Astrocyte (in vitro differentiated cells and primary cell): ENCODE results near the gene MIOX. TPM values are rescaled to one million over a fixed set of nuclear protein-coding genes. Genes with fewer than 3 reads are reported as not detected.

Experiments
- DNase-seq: peaks from one replicate; pipeline ENCODE4 v3.0.0-alpha.2; 2010; ENCODE audit warnings: low read depth
- FAIRE-seq: peaks from 2 replicates; lab custom pipeline; 2011; peaks lifted over from hg19 to GRCh38; lab: Jason Lieb, UNC
- H2AFZ ChIP-seq: 2 replicates; pipeline ENCODE4 v1.6.0; 2012; ENCODE audit warnings: low read depth, low read length, inconsistent platforms
- H3K27ac ChIP-seq: 2 replicates; pipeline ENCODE4 v1.5.1; 2011; ENCODE audit warnings: low read depth, low read length, inconsistent platforms
- H3K27me3 ChIP-seq: 2 replicates; pipeline ENCODE4 v1.6.0; 2011; ENCODE audit warnings: low read length, inconsistent platforms; ENCODE audit not compliant: insufficient read depth
- H3K36me3 ChIP-seq: 2 replicates; pipeline ENCODE4 v1.5.1; 2011; ENCODE audit warnings: low read length, inconsistent platforms; ENCODE audit not compliant: insufficient read depth
- H3K4me1 ChIP-seq: 2 replicates; pipeline ENCODE4 v1.5.1; 2011; ENCODE audit warnings: low read length, inconsistent platforms; ENCODE audit not compliant: insufficient read depth
- H3K4me2 ChIP-seq: 2 replicates; pipeline ENCODE4 v1.6.0; 2012; ENCODE audit warnings: low read length, inconsistent platforms
- H3K4me3 ChIP-seq: 2 replicates; pipeline ENCODE4 v1.5.1; 2011; ENCODE audit warnings: low read depth, mild to moderate bottlenecking, low read length, inconsistent platforms; ENCODE audit not compliant: insufficient read depth
- H3K79me2 ChIP-seq: 2 replicates; pipeline ENCODE4 v1.6.0; 2012; ENCODE audit warnings: mild to moderate bottlenecking, low read length, inconsistent platforms; ENCODE audit not compliant: insufficient read depth
- H3K9ac ChIP-seq: 2 replicates; pipeline ENCODE4 v1.6.0; 2012; ENCODE audit warnings: mild to moderate bottlenecking, low read length, inconsistent platforms
- H3K9me3 ChIP-seq: 2 replicates; pipeline ENCODE4 v1.5.1; 2012; ENCODE audit warnings: low read depth, mild to moderate bottlenecking, low read length, inconsistent platforms; ENCODE audit not compliant: insufficient read depth
- H4K20me1 ChIP-seq: 2 replicates; pipeline ENCODE4 v1.6.0; 2012; ENCODE audit warnings: low read length, inconsistent platforms; ENCODE audit not compliant: insufficient read depth
- H3K27ac Mint-ChIP-seq: one replicate; pipeline ENCODE4 v1.8.0; 2021; ENCODE audit warnings: mild to moderate bottlenecking, mixed read lengths; ENCODE audit not compliant: unreplicated experiment
- H3K27me3 Mint-ChIP-seq: one replicate; pipeline ENCODE4 v1.8.0; 2021; ENCODE audit warnings: low read depth, mixed read lengths; ENCODE audit not compliant: unreplicated experiment
- H3K36me3 Mint-ChIP-seq: one replicate; pipeline ENCODE4 v1.8.0; 2021; ENCODE audit warnings: low read depth, mixed read lengths; ENCODE audit not compliant: unreplicated experiment
- H3K4me1 Mint-ChIP-seq: one replicate; pipeline ENCODE4 v1.8.0; 2021; ENCODE audit warnings: low read depth, mixed read lengths; ENCODE audit not compliant: unreplicated experiment
- H3K4me3 Mint-ChIP-seq: one replicate; pipeline ENCODE4 v1.8.0; 2021; ENCODE audit warnings: mild to moderate bottlenecking, moderate library complexity, mixed read lengths; ENCODE audit not compliant: unreplicated experiment
- H3K9me3 Mint-ChIP-seq: one replicate; pipeline ENCODE4 v1.8.0; 2021; ENCODE audit warnings: mild to moderate bottlenecking, mixed read lengths; ENCODE audit not compliant: unreplicated experiment
- CTCF ChIP-seq: IDR thresholded peaks from 2 replicates; pipeline ENCODE4 v1.5.1; 2011; ENCODE audit warnings: low read depth, mild to moderate bottlenecking, inconsistent platforms, low read length, moderate library complexity; ENCODE audit not compliant: insufficient read depth
- EZH2 ChIP-seq: IDR thresholded peaks from 2 replicates; pipeline ENCODE4 v1.6.1; 2012; ENCODE audit warnings: mild to moderate bottlenecking, low read length, inconsistent platforms; ENCODE audit not compliant: insufficient read depth
- total RNA-seq: library from RNA; stranded (reverse); gene quantifications from 2 replicates; pipeline ENCODE4 v1.2.1, GENCODE V29; 2021

The MIOX gene
- total RNA-seq, 1 donor from 2014 or later: 0.91 TPM

- Mint-ChIP-seq H3K4me1 (peaks cover 4% of the 10 kb centered on the region), H3K36me3 (no peaks in the 10 kb centered on the region), H3K27ac (no peak overlapping the region), H3K9me3 (peaks cover 4% of the 10 kb centered on the region), H3K27me3 (peaks cover 15% of the 10 kb centered on the region), H3K4me3 (no peak overlapping the region)
- Histone ChIP-seq H3K4me1 (peaks cover 5% of the 10 kb centered on the region), H3K9ac (no peak overlapping the region), H3K27ac (no peak overlapping the region), H3K36me3 (no peaks in the 10 kb centered on the region), H4K20me1 (no peaks in the 10 kb centered on the region), H3K4me3 (no peak overlapping the region), H3K27me3 (peaks cover 13% of the 10 kb centered on the region), H2AFZ (no peak overlapping the region), H3K9me3 (no peaks in the 10 kb centered on the region), H3K79me2 (no peaks in the 10 kb centered on the region), H3K4me2 (no peak overlapping the region)
- FAIRE-seq (no peak), DNase-seq (no peak)
- TF ChIP-seq EZH2 (no peak), CTCF (no peak)
Measured at GRCh38 chr22:50536226-50536625, 49.6 kb downstream of the MIOX start.

GRCh38 chr22:50537765-50538164 is 51.1 kb downstream of the MIOX start:
- no peak overlapping the region for H3K9ac ChIP-seq
- H3K4me1 Mint-ChIP-seq: peaks cover 4% of the 10 kb centered on the region
- TF ChIP-seq EZH2 (no peak), CTCF (no peak)

More at GRCh38 chr22:50537765-50538164, 51.1 kb downstream of the MIOX start:
- no peaks in the 10 kb centered on the region for H3K36me3 ChIP-seq
- peaks cover under 1% of the 10 kb centered on the region for H3K9me3 Mint-ChIP-seq
- H3K4me3 ChIP-seq: no peak overlapping the region
- DNase-seq (no peak), FAIRE-seq (no peak)
- no peak overlapping the region for H3K27ac Mint-ChIP-seq
- no peak overlapping the region for H3K27ac ChIP-seq
- peaks cover 3% of the 10 kb centered on the region for H3K4me1 ChIP-seq
- H3K9me3 ChIP-seq: no peaks in the 10 kb centered on the region
- peaks cover 8% of the 10 kb centered on the region for H3K27me3 ChIP-seq
- no peaks in the 10 kb centered on the region for H3K79me2 ChIP-seq
- H4K20me1 ChIP-seq: no peaks in the 10 kb centered on the region
- H3K4me3 Mint-ChIP-seq: no peak overlapping the region
- H3K4me2 ChIP-seq: no peak overlapping the region
- no peak overlapping the region for H2AFZ ChIP-seq
- peaks cover 16% of the 10 kb centered on the region for H3K27me3 Mint-ChIP-seq
- no peaks in the 10 kb centered on the region for H3K36me3 Mint-ChIP-seq

Other genes with a start within 250 kb of the MIOX start
- 25.4 and 26.3 TPM in 2 replicates for gene TUBGCP6, start 241.8 kb upstream of the MIOX start, total RNA-seq
- gene HDAC10, start 235.6 kb upstream of the MIOX start, total RNA-seq: 36.8 and 46.5 TPM in 2 replicates
- gene MAPK12, start 225.2 kb upstream of the MIOX start, total RNA-seq: 29.1 and 36.4 TPM in 2 replicates
- 19.6 and 22.4 TPM in 2 replicates for gene MAPK11, start 216.5 kb upstream of the MIOX start, total RNA-seq
- gene PLXNB2, start 179.2 kb upstream of the MIOX start, total RNA-seq: 327 and 376 TPM in 2 replicates
- 5.4 and 5.8 TPM in 2 replicates for gene DENND6B, start 159.8 kb upstream of the MIOX start, total RNA-seq
- 47.9 and 48.3 TPM in 2 replicates for gene PPP6R2, start 143.5 kb upstream of the MIOX start, total RNA-seq
- gene SBF1, start 11.8 kb upstream of the MIOX start, total RNA-seq: 69.6 and 75.4 TPM in 2 replicates
- 23.0 and 26.3 TPM in 2 replicates for gene ADM2, start 5.3 kb upstream of the MIOX start, total RNA-seq
- gene LMF2, start 20.8 kb downstream of the MIOX start, total RNA-seq: 93.2 and 111 TPM in 2 replicates
- gene NCAPH2, start 21.4 kb downstream of the MIOX start, total RNA-seq: 25.6 and 27.2 TPM in 2 replicates
- gene SCO2, start 38.7 kb downstream of the MIOX start, total RNA-seq: 1.8 and 5.5 TPM in 2 replicates
- 3.3 and 3.7 TPM in 2 replicates for gene TYMP, start 43.2 kb downstream of the MIOX start, total RNA-seq
- 0.32 and 1.9 TPM in 2 replicates for gene KLHDC7B, start 59.0 kb downstream of the MIOX start, total RNA-seq
- not detected in 2 replicates for gene SYCE3, start 76.1 kb downstream of the MIOX start, total RNA-seq
- gene CPT1B, start 91.6 kb downstream of the MIOX start, total RNA-seq: 26.0 and 32.7 TPM in 2 replicates
- 36.1 and 40.7 TPM in 2 replicates for gene CHKB, start 96.0 kb downstream of the MIOX start, total RNA-seq
- 4.7 and 5.9 TPM in 2 replicates for gene MAPK8IP2, start 113.9 kb downstream of the MIOX start, total RNA-seq
- gene ARSA, start 141.3 kb downstream of the MIOX start, total RNA-seq: 25.5 and 34.7 TPM in 2 replicates
- 10.1 and 10.6 TPM in 2 replicates for gene SHANK3, start 186.0 kb downstream of the MIOX start, total RNA-seq